Esophagus muscularis mucosa (tissue), 4 donors: ENCODE data around the gene ARAP3.

Experiments used
- EP300 ChIP-seq: sonication (generic); formaldehyde crosslinking; IDR thresholded peaks from one replicate; pipeline ENCODE4 v1.6.1; 2017; ENCODE audit warnings: antibody characterized with exemption
- POLR2A ChIP-seq: fragments of 450-650 bp; IDR thresholded peaks from one replicate; pipeline ENCODE4 v1.6.1; 2017; ENCODE audit warnings: antibody characterized with exemption, moderate library complexity, mild to moderate bottlenecking, low read depth
- POLR2AphosphoS5 ChIP-seq, 2 donors: sonication (generic); formaldehyde crosslinking; IDR thresholded peaks; one replicate each; pipeline ENCODE4 v1.6.1; 2017; ENCODE audit warnings: antibody characterized with exemption in 2 of 2
- TF ChIP-seq, protein P1 (sequence below), 3 experiments: fragments of 200-600 bp in 2 of 3; fragments of 450-650 bp in 1 of 3; sonication (generic) in 2 of 3; IDR thresholded peaks; one replicate each; pipeline ENCODE4 v1.5.1; 2017 to 2019; ENCODE audit warnings: antibody characterized with exemption in 3 of 3, mild to moderate bottlenecking in 2 of 3, moderate library complexity in 1 of 3

DNA sequence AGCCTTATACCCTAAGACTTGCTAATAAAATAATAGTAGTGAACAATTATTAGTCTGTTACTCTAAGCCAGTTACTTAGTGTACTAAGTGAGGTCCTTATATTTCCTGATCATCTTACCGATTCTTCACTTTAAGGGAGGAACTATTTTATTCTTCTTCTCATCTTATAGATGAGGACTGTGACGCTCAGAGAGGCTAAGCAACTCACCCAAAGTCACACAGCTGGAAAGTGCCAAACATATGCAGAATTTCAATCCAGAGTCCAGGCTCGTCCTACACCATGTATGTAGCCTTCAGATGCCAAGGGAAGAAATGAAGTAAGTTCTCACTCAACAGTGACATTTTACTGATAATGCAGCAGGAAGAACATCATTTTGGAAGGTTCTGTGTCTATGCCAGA, 34.4 kb upstream of the ARAP3 start:
- no peak for TF ChIP-seq POLR2A
- TF ChIP-seq, protein P1, sequence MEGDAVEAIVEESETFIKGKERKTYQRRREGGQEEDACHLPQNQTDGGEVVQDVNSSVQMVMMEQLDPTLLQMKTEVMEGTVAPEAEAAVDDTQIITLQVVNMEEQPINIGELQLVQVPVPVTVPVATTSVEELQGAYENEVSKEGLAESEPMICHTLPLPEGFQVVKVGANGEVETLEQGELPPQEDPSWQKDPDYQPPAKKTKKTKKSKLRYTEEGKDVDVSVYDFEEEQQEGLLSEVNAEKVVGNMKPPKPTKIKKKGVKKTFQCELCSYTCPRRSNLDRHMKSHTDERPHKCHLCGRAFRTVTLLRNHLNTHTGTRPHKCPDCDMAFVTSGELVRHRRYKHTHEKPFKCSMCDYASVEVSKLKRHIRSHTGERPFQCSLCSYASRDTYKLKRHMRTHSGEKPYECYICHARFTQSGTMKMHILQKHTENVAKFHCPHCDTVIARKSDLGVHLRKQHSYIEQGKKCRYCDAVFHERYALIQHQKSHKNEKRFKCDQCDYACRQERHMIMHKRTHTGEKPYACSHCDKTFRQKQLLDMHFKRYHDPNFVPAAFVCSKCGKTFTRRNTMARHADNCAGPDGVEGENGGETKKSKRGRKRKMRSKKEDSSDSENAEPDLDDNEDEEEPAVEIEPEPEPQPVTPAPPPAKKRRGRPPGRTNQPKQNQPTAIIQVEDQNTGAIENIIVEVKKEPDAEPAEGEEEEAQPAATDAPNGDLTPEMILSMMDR (IDR thresholded peaks at IDR 0.05), result no peak
- no peak for TF ChIP-seq POLR2AphosphoS5 (IDR thresholded peaks at IDR 0.05)
- TF ChIP-seq EP300, result no peak
